K562 (cell line): ENCODE data around the gene VDAC2. TPM values are rescaled to one million over a fixed set of nuclear protein-coding genes. Genes with fewer than 3 reads are reported as not detected.

ENCODE experiments used
- ARID3A ChIP-seq: IDR thresholded peaks from 2 replicates; pipeline ENCODE4 v1.6.1; 2012; ENCODE audit warnings: low read depth, low read length, improper control_type of control experiment, borderline replicate concordance
- CBFA2T2 ChIP-seq: fragments of 450-650 bp; conservative IDR thresholded peaks from 2 replicates; pipeline ENCODE4 v1.6.1; 2017; ENCODE audit warnings: mild to moderate bottlenecking
- ETS2 ChIP-seq: IDR thresholded peaks from 2 replicates; pipeline ENCODE4 v1.6.1; 2016; ENCODE audit warnings: borderline replicate concordance, missing genetic modification characterization, mild to moderate bottlenecking, moderate library complexity, missing compliant biosample characterization; ENCODE audit not compliant: poor library complexity, severe bottlenecking
- GTF2E2 ChIP-seq: fragments of 200-800 bp; sonication (Bioruptor generic); IDR thresholded peaks from 2 replicates; pipeline ENCODE4 v1.6.1; 2016; ENCODE audit warnings: missing genetic modification characterization, missing compliant biosample characterization
- HES1 ChIP-seq: fragments of 450-650 bp; IDR thresholded peaks from 2 replicates; pipeline ENCODE4 v1.6.1; 2016; ENCODE audit warnings: low read depth, mild to moderate bottlenecking, moderate library complexity
- HNRNPH1 ChIP-seq: fragments of 200-400 bp; formaldehyde crosslinking; optimal IDR thresholded peaks from 2 replicates; pipeline ENCODE3; 2017; ENCODE audit warnings: low read depth, mild to moderate bottlenecking, low read length, moderate library complexity
- MCM5 ChIP-seq: fragments of 450-650 bp; IDR thresholded peaks from 2 replicates; pipeline ENCODE4 v1.6.1; 2016; ENCODE audit warnings: low read depth
- TFAP4 ChIP-seq: sonication (generic); formaldehyde crosslinking; IDR thresholded peaks from 2 replicates; pipeline ENCODE4 v1.8.0; 2022; ENCODE audit warnings: missing genetic modification reagents, mild to moderate bottlenecking, moderate library complexity, borderline replicate concordance
- TRIM25 ChIP-seq: fragments of 450-650 bp; IDR thresholded peaks from 2 replicates; pipeline ENCODE4 v1.7.0; 2016; ENCODE audit warnings: borderline replicate concordance
- ZBTB17 ChIP-seq: fragments of 450-650 bp; formaldehyde crosslinking; IDR thresholded peaks from 2 replicates; pipeline ENCODE4 v1.4.0; 2020; ENCODE audit warnings: mild to moderate bottlenecking
- ZMIZ1 ChIP-seq, 2 experiments: fragments of 150-350 bp in 1 of 2; IDR thresholded peaks; 2 replicates each; pipeline ENCODE4 v1.6.1; 2012 to 2016; ENCODE audit warnings: low read depth in 2 of 2, low read length in 2 of 2, mild to moderate bottlenecking in 1 of 2, moderate library complexity in 1 of 2
- polyA plus RNA-seq, 8 experiments: library from polyadenylated mRNA; depleted of rRNA in 4 of 8; stranded (reverse) in 5 of 8; unstranded in 3 of 8; fragments of >200 nt; fragmentation: Nextera tagmentation in 2 of 8; fragmentation: Illumina TruSeq in 1 of 8; extraction: Ambion mirVana in 2 of 8; extraction: Trizol in 1 of 8; gene quantifications; 2 replicates each; pipeline versions ENCODE4 v1.2.1 to v1.2.3, GENCODE V29; 2011 to 2014; ENCODE audit warnings: inconsistent platforms in 1 of 8, missing spikeins in 1 of 8
- total RNA-seq, 7 experiments: library from RNA; depleted of rRNA in 6 of 7; stranded (reverse); fragments of >200 nt in 6 of 7; fragmentation: Illumina TruSeq in 2 of 7; extraction: Trizol in 2 of 7; gene quantifications; 2 replicates each; pipeline versions ENCODE4 v1.2.1 to v1.2.3, GENCODE V29; 2011 to 2021; ENCODE audit warnings: low replicate concordance in 1 of 7
- TF ChIP-seq, protein P1 (sequence below): sonication (generic); formaldehyde crosslinking; IDR thresholded peaks from 2 replicates; pipeline ENCODE4 v1.8.0; 2022; ENCODE audit warnings: mild to moderate bottlenecking, low read depth, missing genetic modification reagents
- TF ChIP-seq, protein P2 (sequence below): fragments of 450-650 bp; formaldehyde crosslinking; IDR thresholded peaks from 2 replicates; pipeline ENCODE4 v1.4.0; 2022; ENCODE audit warnings: missing genetic modification characterization

Gene VDAC2
- total and polyA plus RNA-seq, 9 of the 15 experiments (the other 6 are each of a cell fraction or from before 2014, with no cell fraction given): 139 to 450 (median 250) TPM

- peak; percentile 78; the same call in 1 of the 2 replicates for TF ChIP-seq TFAP4 (CRISPR knock-in tag)
- TF ChIP-seq, protein P1, sequence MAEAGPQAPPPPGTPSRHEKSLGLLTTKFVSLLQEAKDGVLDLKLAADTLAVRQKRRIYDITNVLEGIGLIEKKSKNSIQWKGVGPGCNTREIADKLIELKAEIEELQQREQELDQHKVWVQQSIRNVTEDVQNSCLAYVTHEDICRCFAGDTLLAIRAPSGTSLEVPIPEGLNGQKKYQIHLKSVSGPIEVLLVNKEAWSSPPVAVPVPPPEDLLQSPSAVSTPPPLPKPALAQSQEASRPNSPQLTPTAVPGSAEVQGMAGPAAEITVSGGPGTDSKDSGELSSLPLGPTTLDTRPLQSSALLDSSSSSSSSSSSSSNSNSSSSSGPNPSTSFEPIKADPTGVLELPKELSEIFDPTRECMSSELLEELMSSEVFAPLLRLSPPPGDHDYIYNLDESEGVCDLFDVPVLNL (CRISPR knock-in tag): peak; percentile 65; the same call in 1 of the 2 replicates
- TF ChIP-seq GTF2E2 (tag): no peak
- TF ChIP-seq ZMIZ1 (IDR thresholded peaks at IDR 0.05; ENCODE audit: low read depth in 2 of 2, low read length in 2 of 2): peak in 1 of 2 experiments; percentile 71; a peak in 1 of 4 replicates
- no peak for TF ChIP-seq MCM5
- 0 out of 2 replicates have a peak, but pooled peaks have one; percentile 50 for TF ChIP-seq ARID3A
- TF ChIP-seq CBFA2T2: peak; percentile 66
- TF ChIP-seq, protein P2, sequence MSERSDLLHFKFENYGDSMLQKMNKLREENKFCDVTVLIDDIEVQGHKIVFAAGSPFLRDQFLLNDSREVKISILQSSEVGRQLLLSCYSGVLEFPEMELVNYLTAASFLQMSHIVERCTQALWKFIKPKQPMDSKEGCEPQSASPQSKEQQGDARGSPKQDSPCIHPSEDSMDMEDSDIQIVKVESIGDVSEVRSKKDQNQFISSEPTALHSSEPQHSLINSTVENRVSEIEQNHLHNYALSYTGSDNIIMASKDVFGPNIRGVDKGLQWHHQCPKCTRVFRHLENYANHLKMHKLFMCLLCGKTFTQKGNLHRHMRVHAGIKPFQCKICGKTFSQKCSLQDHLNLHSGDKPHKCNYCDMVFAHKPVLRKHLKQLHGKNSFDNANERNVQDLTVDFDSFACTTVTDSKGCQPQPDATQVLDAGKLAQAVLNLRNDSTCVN (CRISPR knock-in tag): no peak
- no peak for TF ChIP-seq ETS2 (tag)
- no peak for TF ChIP-seq TRIM25
- TF ChIP-seq HES1: no peak
- no peak for TF ChIP-seq HNRNPH1
- TF ChIP-seq ZBTB17 (CRISPR knock-in tag): no peak; the same call in none of the 2 replicates
These were observed 25.0 kb downstream of the VDAC2 start, which contains the start of gene COMTD1 (continued) for GRCh38 chr10:75235375-75236177.
